Stimulated activated CD8-positive, alpha-beta memory T cell treated with anti-CD3 and anti-CD28 coated beads, Interleukin-12 subunit alpha, Interleukin-12 subunit beta, amount 100 ng/mL, for 1 hour (primary cell): Measurements from ENCODE around the gene IRF2.

Experiments used
- DNase-seq: peaks from one replicate; pipeline ENCODE4 v3.0.0-alpha.2; 2020; ENCODE audit warnings: low read depth

Gene IRF2

GRCh38 chr4:184474263-184475095 lies at the start of gene IRF2:
Gene IRF2 (minus strand): TSS chr4:184474550. CDS start chr4:184429064, 45,486 bp downstream.
- peak; percentile 92 for DNase-seq

GRCh38 chr4:184515606-184516005 lies 41.3 kb upstream of the IRF2 start:
- no peak for DNase-seq

GRCh38 chr4:184514121-184514988 lies 40.0 kb upstream of the IRF2 start:
- no peak for DNase-seq

DNA sequence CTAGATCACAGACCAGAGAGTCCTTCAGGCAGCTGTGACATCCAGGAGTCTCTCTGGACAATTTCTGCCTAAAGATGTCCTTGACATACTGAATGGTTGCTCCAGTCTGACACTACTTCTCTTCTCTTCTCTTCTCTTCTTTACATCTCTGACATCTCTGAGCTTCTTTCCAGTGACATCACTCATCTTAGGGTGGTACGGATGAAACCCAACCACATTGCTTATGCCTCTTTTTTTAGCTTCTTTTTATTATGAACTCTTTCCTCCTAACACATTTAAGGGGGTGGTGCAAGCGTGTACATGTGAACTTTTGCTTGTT lies 39.4 kb upstream of the IRF2 start:
- DNase-seq: no peak

- DNase-seq: no peak
Observed at GRCh38 chr4:184511156-184511555, 36.8 kb upstream of the IRF2 start.

DNA sequence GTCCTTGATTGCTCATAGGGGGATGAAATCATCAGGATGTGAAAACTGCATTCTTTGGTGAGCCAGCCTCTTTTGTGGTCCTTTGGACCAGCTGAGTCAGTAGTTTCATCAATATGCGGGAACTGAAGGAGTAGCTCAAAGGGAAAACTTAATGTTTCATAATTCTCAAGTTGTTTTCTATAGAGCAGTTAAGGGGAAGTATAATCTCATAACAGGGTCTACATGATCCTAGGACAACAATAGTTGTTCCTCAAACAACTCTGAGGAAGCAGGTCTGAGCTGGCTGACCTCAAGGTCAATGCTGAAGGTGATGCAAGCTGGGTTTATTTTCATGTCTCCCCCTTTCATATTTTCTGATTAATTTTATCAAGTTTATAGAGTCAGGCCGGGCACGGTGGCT lies 36.1 kb upstream of the IRF2 start:
- no peak for DNase-seq

DNA sequence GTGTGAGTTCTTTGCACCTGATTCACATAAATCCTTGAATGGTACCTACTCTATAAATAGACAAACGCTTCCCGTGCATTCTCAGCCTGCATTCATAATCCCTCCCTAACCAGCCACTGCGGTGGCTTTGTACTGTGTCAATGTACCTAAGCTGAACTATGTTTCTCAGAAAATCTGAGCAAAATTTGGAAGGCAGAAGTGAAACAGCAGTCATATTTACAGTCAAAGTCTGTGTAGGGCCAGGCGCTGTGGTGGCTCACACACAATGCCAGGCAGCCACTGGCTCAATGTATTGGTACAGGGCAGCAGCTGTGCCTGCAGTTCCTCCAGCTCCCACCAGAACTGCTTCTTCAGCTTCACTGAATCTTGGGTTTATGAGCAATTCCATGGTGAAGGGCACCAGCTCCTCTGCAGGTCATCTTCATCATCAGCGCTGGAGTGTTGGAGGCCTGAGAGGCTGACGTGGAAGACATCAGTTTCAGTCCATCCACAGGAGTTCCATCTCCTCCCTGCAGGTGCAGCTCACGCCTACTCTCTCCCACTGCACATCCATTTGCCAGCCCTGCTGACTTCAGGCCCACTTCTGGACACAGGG lies 32.3 kb upstream of the IRF2 start:
- DNase-seq: no peak

DNA sequence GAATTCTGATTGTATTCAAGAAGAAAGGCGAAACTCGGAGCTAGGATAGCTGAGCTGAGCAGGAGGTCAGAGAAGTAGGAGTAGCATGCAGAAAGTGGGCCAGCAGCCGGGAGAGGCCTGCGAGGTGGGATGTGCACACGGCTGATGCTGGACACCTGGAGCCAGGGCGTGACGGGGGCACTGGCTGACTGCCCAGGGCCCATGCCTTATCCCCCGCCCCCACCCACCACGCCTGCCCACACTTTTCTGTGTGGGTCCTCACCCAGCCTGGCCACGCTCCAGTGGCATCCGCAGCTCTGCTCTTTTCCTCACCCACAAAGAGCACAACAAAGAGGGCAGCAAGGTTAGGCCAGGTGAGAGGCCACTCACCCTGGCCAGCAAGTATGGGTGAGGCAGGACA lies 30.0 kb upstream of the IRF2 start:
- no peak for DNase-seq

DNA sequence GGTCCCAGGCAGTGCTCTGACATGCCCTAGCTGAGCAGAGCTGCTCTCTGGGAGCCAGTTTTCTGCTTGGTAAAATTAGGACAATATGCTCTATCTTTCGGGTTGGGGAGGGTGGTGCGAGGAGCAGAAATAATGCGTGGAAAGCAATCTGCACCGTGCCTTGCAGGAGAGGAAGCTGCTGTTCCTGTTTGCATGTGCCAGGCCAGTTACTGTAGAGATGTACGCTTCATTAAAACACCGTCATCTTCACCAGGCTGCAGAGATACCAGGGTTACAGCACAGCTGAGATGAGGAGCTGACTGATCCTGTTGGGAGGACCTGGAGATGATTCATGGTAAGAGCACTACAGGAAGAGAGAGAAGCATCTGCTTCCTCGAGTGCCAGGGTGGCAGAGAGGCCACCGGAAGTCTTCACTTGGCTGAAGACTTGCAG lies 29.5 kb upstream of the IRF2 start:
- DNase-seq: no peak

GRCh38 chr4:184500748-184501589 lies 26.6 kb upstream of the IRF2 start:
- DNase-seq: no peak

- DNase-seq: no peak
Observed at GRCh38 chr4:184499996-184500395, 25.6 kb upstream of the IRF2 start.

DNA sequence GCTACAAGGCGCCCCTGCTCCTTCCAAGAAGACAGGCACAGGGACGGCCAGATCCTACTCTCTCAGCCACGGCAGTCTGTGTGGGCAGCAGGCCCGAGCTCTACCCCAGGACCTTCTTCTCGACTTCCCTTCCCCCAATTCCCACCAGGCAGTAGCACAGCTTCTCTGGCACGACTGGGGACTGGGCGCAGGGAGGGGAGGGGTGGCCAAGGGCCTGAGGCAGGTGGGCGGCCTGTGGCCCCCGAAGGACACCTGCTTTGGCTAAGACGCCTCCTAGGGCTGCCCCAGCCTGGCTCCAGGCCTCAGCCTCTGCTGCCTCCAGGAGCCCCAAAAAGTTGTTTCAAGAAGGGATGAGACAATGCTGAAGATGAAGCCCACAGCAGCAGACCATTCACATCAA lies 24.2 kb upstream of the IRF2 start:
- no peak for DNase-seq

GRCh38 chr4:184489771-184490170 lies 15.4 kb upstream of the IRF2 start:
- DNase-seq: no peak

DNA sequence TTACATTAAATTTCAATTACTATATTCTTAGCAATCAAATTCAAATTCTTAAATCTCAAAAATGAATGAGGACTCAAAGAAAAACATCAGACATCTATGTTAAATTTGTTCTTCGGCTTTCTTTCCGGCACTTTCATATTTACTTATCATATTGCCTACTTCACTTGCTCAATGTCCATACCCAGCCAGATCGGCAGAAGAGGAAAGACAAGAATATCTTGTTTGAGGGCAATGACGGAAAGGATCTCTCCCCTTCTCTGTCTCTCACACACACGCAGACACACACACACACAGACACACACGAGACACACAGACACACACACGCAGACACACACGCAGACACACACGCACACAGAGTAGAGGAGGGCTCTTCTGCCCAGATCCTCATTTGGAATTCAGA lies 13.2 kb upstream of the IRF2 start:
- DNase-seq: no peak

- DNase-seq: no peak
Observed at GRCh38 chr4:184485279-184485678, 10.9 kb upstream of the IRF2 start.

GRCh38 chr4:184481544-184481943 lies 7.2 kb upstream of the IRF2 start:
- DNase-seq: no peak

DNA sequence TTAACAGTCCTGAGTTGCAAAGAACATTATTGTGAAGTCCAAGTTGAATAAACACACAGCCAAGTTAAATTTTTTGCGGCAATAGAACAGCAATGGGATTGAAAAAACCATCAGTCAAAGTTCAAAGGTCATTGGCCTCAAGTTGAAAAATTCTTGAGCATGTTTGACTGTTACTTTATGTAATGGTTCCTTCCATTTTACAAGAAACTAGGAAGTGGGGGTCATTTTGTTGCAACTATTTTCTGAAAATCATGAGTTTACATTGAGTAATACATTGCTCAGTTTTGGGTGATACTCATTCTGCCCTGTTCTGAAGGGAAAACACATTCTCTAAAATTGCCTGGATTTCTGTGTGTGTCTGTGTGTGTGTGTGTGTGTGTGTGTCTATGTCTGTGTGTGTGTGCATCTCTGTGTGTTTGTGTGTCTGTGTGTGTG lies 5.2 kb upstream of the IRF2 start:
- no peak for DNase-seq

- DNase-seq: no peak
Observed at GRCh38 chr4:184477201-184477999, 3.0 kb upstream of the IRF2 start.

DNA sequence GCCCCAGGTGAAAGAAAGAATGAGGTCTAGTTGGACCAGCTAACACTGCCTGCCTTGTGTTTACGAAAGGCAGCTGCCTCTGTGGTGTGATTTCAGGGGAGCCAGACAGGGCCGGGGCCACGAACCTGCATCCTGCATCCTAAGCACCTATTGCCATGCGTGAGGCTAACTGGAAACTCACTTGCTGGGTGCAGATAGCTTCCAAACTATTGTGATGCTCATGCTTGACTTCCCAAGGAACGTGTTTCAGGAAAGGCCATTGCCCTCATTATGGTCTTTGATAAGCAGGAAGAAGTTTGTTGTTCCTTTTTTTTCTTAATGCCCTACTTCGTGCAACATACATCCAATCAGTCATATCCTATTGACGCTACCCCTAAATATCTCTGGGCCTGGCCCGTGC lies 2.3 kb upstream of the IRF2 start:
- no peak for DNase-seq

DNA sequence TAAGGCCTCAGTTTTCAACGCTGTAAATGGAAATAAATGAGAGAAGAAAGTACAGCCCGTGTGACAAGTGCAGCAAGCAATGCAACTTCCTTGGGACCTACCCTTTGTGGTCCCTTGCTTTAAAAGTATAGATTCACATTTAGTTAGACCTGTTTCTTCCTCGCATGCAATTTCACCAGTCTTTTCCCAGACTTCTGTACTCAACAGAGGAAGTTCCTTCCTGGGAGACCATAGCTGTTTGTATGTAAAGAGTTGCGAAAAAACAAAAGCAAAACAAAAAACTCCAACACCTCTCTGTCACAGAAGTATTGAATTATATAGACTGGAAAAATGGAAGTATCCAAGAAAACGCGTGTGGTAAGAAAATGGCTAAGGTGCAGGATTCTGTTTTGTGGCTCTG lies 1.1 kb upstream of the IRF2 start:
- DNase-seq: no peak

GRCh38 chr4:184475096-184475461 lies 729 bp upstream of the IRF2 start:
- DNase-seq: peak; percentile 31
